Tibial artery (tissue), 4 donors: Measurements from ENCODE around the gene DOCK10.
A peak's percentile ranks its signal among the peaks of the same experiment; 100 is the strongest.

Source experiments
- DNase-seq, 2 donors: peaks; one replicate each; pipeline ENCODE4 v3.0.0-alpha.2; 2019
- H3K27ac ChIP-seq, 2 donors: fragments of 200-600 bp; sonication (generic) in 1 of 2; 1 replicate in 1 of 2; 2 replicates in 1 of 2; pipeline ENCODE4 v1.5.1; 2018 to 2019; ENCODE audit warnings: mild to moderate bottlenecking in 1 of 2
- H3K27me3 ChIP-seq, 2 donors: fragments of 200-600 bp; sonication (generic) in 1 of 2; one replicate each; pipeline versions ENCODE4 v1.5.1 to v1.6.0; 2016 to 2019
- H3K36me3 ChIP-seq, 3 donors: fragments of 200-600 bp; sonication (generic) in 2 of 3; one replicate each; pipeline ENCODE4 v1.5.1; 2016 to 2019; ENCODE audit warnings: mild to moderate bottlenecking in 2 of 3
- H3K4me1 ChIP-seq, 4 donors: fragments of 200-600 bp; sonication (generic) in 2 of 4; 1 replicate in 3 of 4; 2 replicates in 1 of 4; pipeline ENCODE4 v1.5.1; 2016 to 2019
- H3K4me3 ChIP-seq, 2 donors: fragments of 200-600 bp; sonication (generic) in 1 of 2; 1 replicate in 1 of 2; 2 replicates in 1 of 2; pipeline ENCODE4 v1.5.1; 2018 to 2019; ENCODE audit warnings: mild to moderate bottlenecking in 2 of 2
- H3K9me3 ChIP-seq, 3 donors: fragments of 200-600 bp; sonication (generic) in 1 of 3; one replicate each; pipeline ENCODE4 v1.5.1; 2016 to 2019
- CTCF ChIP-seq, 2 experiments: fragments of 200-600 bp in 1 of 2; fragments of 450-650 bp in 1 of 2; IDR thresholded peaks; one replicate each; pipeline ENCODE4 v1.5.1; 2017 to 2019; ENCODE audit warnings: antibody characterized with exemption in 2 of 2, mild to moderate bottlenecking in 1 of 2, moderate library complexity in 1 of 2
- intact Hi-C: fragments of 100-400 bp; cut with DNase I; formaldehyde crosslinking; loops from one replicate; pipeline ENCODE4 v1.15.0; 2023; ENCODE audit warnings: low total_unique reads

Gene DOCK10

DNA sequence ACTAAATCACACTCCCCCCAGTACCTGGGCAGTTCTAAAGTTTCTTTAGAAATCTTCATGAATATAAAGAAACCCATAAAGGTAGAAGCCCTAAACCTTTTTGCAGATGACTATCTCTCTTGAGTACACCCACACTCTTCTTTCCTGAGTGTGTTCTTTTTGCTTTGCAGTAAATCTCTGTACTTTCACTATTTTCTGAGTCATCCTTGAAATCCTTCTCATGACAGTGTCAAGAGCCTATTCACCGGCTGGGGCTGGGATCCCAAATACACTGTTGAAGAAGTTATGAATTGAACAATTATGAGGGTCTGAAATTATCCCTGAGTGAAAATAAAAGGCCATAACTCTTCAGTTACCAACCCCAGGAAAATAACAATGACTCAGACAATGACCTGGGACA is 192.2 kb downstream of the DOCK10 start:
- no peak for DNase-seq
- Histone ChIP-seq H3K27me3 (no peaks in the 10 kb centered on the region), H3K4me1 (peaks cover 0 to 17% (median 2%) of the 10 kb centered on the region in 4 donors), H3K36me3 (peaks cover 4 to 22% (median 6%) of the 10 kb centered on the region in 3 donors), H3K4me3 (no peak overlapping the region), H3K27ac (no peak overlapping the region), H3K9me3 (no peaks in the 10 kb centered on the region)
- no peak for TF ChIP-seq CTCF (IDR thresholded peaks at IDR 0.05)
- intact Hi-C loops: no loop called here

GRCh38 chr2:224849264-224849663 is 193.0 kb downstream of the DOCK10 start:
- Histone ChIP-seq H3K36me3 (peaks cover 13 to 21% (median 14%) of the 10 kb centered on the region in 3 donors), H3K9me3 (no peaks in the 10 kb centered on the region), H3K4me1 (peaks cover 0 to 17% (median 2%) of the 10 kb centered on the region in 4 donors), H3K27me3 (no peaks in the 10 kb centered on the region), H3K4me3 (no peak overlapping the region), H3K27ac (peak overlapping the region in 1 of 2 donors; percentile 34)
- DNase-seq: no peak
- intact Hi-C loops: no loop called here
- TF ChIP-seq CTCF (IDR thresholded peaks at IDR 0.05): peak in 1 of 2 experiments; percentile 15

GRCh38 chr2:224847961-224848850 is 194.1 kb downstream of the DOCK10 start:
- DNase-seq: peak; percentile 45 to 76
- intact Hi-C loops: no loop called here
- H3K27ac ChIP-seq: peak overlapping the region in 1 of 2 donors; percentile 12
- H3K36me3 ChIP-seq: peaks cover 22 to 29% (median 25%) of the 10 kb centered on the region in 3 donors
- H3K4me3 ChIP-seq: no peak overlapping the region
- peaks cover 0 to 17% (median 2%) of the 10 kb centered on the region in 4 donors for H3K4me1 ChIP-seq
- no peaks in the 10 kb centered on the region for H3K27me3 ChIP-seq
- no peak for TF ChIP-seq CTCF (IDR thresholded peaks at IDR 0.05)
- H3K9me3 ChIP-seq: no peaks in the 10 kb centered on the region

DNA sequence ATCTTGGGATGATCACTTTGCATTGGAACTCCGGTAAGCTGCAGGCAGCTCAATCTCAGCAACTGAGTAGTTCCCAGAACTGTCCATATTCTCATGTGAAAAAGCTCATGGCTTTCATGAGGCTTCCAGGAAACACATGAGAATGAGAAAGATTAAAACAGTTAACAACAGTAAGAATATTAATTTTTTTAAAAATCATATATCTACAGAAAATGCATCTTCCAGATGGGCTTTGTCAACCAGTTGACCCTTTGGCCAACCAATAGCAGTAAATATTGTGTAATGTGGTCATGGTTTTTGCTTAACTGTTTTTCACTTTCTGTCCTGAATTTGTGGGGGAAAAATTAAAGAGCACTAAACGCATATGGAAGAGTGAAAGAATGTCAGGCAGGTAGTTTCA is 194.9 kb downstream of the DOCK10 start:
- peak overlapping the region in 1 of 2 donors; percentile 12 for H3K27ac ChIP-seq

DNA sequence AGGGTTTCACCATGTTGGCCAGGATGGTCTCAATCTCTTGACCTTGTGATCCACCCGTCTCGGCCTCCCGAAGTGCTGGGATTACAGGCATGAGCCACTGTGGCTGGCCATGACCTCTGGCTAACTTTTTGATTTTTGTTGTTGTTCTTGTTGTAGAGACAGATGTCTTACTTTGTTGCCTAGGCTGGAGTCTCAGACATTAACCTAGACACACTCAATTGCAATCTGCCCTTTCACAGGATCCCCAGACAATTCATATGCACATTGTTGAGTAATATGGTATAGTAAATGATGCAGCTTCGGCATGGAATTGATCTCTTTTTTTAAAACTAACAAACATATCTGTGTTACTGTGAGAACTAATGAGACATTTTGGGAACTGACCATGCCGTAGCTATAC is 195.6 kb downstream of the DOCK10 start:
- no peaks in the 10 kb centered on the region for H3K27me3 ChIP-seq
- intact Hi-C loops: no loop called here
- H3K27ac ChIP-seq: no peak overlapping the region
- no peak for DNase-seq
- H3K4me3 ChIP-seq: no peak overlapping the region
- H3K9me3 ChIP-seq: no peaks in the 10 kb centered on the region
- no peak for TF ChIP-seq CTCF (IDR thresholded peaks at IDR 0.05)
- H3K36me3 ChIP-seq: peaks cover 27 to 40% (median 37%) of the 10 kb centered on the region in 3 donors
- peaks cover 0 to 9% (median 0%) of the 10 kb centered on the region in 4 donors for H3K4me1 ChIP-seq

More for the DNA sequence above, 194.9 kb downstream of the DOCK10 start:
- Histone ChIP-seq H3K27me3 (no peaks in the 10 kb centered on the region), H3K36me3 (peaks cover 27 to 37% (median 33%) of the 10 kb centered on the region in 3 donors), H3K9me3 (no peaks in the 10 kb centered on the region), H3K4me3 (no peak overlapping the region), H3K4me1 (peaks cover 0 to 16% (median 2%) of the 10 kb centered on the region in 4 donors)
- DNase-seq: no peak
- no peak for TF ChIP-seq CTCF (IDR thresholded peaks at IDR 0.05)
- intact Hi-C loops: no loop called here
